GM18507 (cell line): ENCODE results near the gene CCDC92B.

ENCODE experiments used
- DNase-seq: peaks from one replicate; pipeline ENCODE4 v3.0.0; 2011; ENCODE audit warnings: low read depth; ENCODE audit not compliant: insufficient read length; ENCODE audit errors: extremely low spot score
- FAIRE-seq: peaks from 2 replicates; lab custom pipeline; 2011; peaks lifted over from hg19 to GRCh38; lab: Jason Lieb, UNC

The CCDC92B gene

GRCh38 chr17:2780256-2780655 lies 30.8 kb upstream of the CCDC92B start:
- FAIRE-seq (no peak), DNase-seq (no peak)

DNA sequence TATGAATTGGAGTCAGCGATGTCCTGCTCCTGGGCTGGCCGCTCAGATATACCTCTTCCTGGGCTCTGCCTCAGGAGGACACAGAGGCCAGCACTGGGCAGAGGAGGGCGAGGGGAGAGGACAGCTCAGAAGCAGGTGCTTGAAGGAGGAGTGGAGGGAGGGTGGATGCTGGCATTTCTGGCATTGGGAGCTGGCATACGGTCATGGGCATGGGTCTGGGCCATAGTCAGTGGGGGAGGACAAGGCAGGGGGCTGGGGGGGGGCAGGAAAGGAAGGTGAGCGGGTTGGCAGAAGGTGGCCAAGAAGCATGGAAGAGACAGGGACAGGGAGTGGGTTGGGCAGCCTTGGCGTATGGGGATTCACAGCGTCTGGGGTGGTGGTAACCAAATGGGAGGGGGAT lies 30.1 kb upstream of the CCDC92B start:
- FAIRE-seq (no peak), DNase-seq (no peak)

DNA sequence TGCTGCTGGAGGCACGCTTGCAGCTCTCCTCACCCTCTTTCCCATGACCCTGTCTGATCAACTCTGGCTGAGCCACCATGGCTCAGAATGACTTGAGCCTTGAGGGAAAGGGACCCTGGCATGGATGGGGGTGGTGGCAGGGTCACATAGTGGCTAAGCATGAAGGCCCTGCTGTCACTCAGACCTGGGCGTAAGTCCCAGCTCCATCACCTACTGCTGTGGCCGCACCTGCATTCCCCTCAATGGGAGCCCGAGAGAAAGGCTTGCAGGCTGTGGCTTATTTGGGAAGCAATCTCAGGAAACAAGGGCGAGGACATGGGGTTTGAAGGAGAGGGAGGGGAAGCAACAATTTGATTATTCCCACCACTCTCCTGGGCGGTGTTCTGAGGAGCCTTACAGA lies 29.0 kb upstream of the CCDC92B start:
- FAIRE-seq: no peak
- no peak for DNase-seq

GRCh38 chr17:2777242-2777867 lies 27.9 kb upstream of the CCDC92B start:
- DNase-seq (no peak), FAIRE-seq (no peak)

- no peak for DNase-seq
These were observed 27.3 kb upstream of the CCDC92B start for GRCh38 chr17:2776589-2777241.

DNA sequence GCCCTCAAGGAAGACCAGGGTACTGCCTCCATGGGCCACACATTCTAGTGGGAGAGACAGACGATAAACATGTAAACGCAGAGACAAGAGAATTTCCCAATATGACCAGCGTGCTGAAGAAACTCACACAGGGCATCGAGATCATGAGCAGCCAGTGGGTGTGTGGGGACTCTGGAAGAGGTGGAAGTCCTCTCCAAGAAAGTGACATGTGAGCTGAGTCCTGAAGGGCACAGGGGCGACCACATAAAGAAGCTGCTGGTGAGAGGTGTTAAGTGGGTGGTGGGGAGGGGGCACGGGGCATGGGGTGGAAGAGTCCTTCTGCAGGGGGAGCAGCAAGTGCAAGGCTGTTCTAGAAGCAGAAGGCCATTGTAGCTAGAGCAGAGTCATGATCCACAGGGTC lies 25.8 kb upstream of the CCDC92B start:
- no peak for FAIRE-seq
- no peak for DNase-seq

More at GRCh38 chr17:2776589-2777241, 27.3 kb upstream of the CCDC92B start:
- FAIRE-seq: no peak

- FAIRE-seq: no peak
- no peak for DNase-seq
These were observed 20.7 kb upstream of the CCDC92B start for GRCh38 chr17:2770129-2770528.

GRCh38 chr17:2758870-2759269 lies 9.4 kb upstream of the CCDC92B start:
- no peak for FAIRE-seq
- DNase-seq: no peak

- DNase-seq: no peak
- no peak for FAIRE-seq
These were observed 6.7 kb upstream of the CCDC92B start for GRCh38 chr17:2755891-2756724.

DNA sequence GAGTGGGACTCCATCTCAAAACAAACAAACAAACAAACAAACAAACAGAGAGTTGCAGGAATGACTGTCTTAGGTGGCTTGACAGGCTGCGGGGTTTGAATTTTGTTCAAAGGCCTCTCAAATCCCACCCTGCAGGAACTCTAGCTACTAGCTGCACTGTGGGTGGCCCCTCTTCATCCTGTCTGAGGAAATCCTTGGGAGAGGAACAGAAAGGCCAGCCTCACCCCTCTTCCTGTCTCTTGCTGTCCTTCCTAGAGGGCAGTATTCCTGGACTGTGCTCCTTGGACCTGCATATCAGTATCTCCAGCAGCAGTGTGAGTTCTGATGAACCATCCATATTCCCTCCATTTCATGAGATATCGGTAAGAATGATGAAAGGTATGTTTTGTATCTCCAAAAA lies 2.0 kb upstream of the CCDC92B start:
- FAIRE-seq (no peak), DNase-seq (no peak)

GRCh38 chr17:2750721-2751120 lies 1.3 kb upstream of the CCDC92B start:
- FAIRE-seq (no peak), DNase-seq (no peak)

DNA sequence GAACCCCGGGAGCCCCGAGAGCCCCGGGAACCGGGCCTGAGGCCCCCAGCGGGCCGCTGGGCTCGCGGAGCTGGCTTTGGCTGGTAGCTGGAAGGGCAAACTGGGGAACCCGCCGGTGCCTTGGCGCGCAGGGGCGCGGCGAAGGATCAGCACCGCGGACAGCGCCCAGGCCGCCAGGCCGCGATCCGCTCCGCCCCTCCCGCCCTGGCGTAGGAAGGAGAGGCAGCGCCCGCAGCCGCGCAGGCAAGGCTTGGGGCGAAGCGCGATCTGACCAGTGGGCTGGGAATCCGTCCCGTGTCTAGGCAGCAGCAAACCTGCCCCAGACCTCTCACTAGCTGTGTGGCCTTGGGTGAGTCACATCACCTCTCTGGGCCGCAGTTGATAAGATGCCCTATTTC lies 331 bp upstream of the CCDC92B start:
- FAIRE-seq: peak; percentile 70
- DNase-seq: peak; percentile 75

DNA sequence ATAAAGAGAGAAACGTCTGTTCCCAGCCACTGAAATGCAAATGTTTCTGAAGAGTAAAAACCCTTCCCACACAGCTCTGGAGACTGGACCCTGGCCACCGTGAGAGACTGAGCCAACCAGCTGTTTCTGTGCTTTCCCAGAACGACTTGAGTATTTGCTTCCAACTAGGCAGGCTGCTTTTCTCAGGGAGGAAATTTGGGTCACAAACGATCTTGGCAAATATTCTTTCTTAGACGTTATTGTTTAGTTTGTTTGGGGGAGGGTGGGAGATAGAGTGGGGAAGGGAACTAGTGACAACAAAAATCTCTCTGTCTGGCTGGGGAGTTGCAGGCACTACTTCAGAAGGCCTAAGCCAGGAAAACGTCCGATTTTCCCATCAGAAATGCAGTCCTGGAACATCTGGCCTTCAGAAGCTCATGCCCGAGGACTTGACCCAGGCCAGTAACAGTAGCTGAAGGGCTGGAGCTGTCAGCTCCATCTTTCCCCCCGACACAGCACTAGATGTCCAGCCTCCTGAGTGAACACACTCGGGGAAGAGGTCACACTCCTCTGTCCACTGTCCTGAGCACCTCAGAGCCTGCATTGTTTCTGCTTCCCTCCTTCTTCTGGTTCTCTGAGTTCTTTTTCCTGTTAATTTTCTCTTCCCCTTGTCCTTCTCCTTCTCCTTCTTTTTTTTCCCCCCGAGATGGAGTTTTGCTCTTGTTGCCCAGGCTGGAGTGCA lies 4.0 kb downstream of the CCDC92B start:
- FAIRE-seq: no peak

DNA sequence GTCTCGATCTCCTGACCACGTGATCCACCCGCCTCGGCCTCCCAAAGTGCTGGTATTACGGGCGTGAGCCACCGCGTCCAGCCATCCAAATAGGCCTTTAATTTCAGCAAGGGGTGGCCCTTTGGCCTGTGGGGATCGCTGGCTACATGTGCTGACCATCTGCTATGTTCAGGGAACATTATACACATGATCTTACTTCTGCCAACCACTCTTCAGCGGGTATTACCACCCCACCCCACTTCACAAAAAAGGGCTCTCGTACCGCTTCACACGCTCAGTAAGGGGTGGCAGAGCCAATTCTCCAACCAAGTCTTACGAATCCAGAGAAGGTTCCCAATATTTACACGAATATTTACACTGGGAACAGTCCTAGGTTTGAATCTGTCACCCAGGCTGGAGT lies 11.8 kb downstream of the CCDC92B start:
- FAIRE-seq (no peak), DNase-seq (no peak)

More for the DNA sequence above, 4.0 kb downstream of the CCDC92B start:
- no peak for DNase-seq

GRCh38 chr17:2736956-2737355 lies 12.5 kb downstream of the CCDC92B start:
- DNase-seq (no peak), FAIRE-seq (no peak)

DNA sequence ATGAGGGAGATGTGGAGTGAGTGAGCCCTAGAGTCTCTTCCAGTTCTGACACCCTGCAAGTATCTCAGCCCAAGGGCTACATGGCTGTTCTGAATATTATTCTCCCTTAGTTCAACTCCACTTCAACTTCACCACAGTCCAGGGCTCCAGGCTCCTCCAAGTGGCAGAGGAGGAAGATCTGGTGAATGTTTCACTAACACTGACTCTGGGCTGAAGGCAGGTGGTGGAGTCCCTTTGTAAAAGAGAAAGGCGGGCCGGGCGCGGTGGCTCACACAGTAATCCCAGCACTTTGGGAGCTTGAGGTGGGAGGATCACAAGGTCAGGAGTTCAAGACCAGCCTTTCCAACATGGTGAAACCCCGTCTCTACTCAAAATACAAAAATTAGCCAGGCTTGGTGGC lies 13.6 kb downstream of the CCDC92B start:
- DNase-seq (no peak), FAIRE-seq (no peak)

- DNase-seq (no peak), FAIRE-seq (no peak)
These were observed 14.5 kb downstream of the CCDC92B start for GRCh38 chr17:2734939-2735338.

- no peak for FAIRE-seq
- DNase-seq: no peak
These were observed 17.6 kb downstream of the CCDC92B start for GRCh38 chr17:2731807-2732206.

DNA sequence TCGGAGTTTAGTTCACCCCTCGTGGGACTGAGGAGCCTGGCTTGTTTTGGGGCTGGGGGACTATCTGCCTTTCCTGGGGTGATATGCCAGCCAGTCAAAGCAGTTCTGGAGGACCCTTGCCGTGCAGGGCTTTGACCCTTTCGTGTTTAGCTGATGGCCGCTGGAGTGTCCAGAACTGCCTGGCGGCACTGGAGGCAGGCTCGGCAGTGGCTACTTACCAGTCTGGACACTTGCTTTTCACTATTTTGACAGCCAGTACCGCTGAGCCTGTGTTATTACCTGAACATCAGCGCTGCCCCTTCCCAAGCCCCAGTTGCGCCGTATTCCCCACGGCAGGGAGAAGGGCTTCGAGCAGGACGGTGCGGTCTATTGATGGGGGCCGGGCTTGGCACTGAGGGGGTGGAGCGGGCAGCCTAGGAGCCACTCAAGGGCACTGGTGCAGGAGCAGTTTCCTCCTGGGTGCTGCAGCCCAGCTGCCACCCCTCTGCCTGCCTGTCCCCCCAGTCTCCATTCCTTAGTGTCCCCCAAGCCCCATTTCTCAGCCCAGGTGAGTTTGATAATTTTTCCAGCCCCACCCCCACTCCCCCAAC lies 18.6 kb downstream of the CCDC92B start:
- DNase-seq (no peak), FAIRE-seq (no peak)

- no peak for DNase-seq
- FAIRE-seq: no peak
These were observed 24.7 kb downstream of the CCDC92B start for GRCh38 chr17:2724784-2725164.
